NCI-H1436 (cell line): ENCODE measurements around the gene BNC1.
A peak's percentile ranks its signal among the peaks of the same experiment; 100 is the strongest.
"Not testable (repeated sequence)": the region's sequence is repeated elsewhere in the genome, so short reads cannot be mapped to it uniquely, and the experiment has no call there.

Experiments used
- DNase-seq: peaks from one replicate; lab custom pipeline; 2025; lab: John Stamatoyannopoulos, UW

BNC1 gene

DNA sequence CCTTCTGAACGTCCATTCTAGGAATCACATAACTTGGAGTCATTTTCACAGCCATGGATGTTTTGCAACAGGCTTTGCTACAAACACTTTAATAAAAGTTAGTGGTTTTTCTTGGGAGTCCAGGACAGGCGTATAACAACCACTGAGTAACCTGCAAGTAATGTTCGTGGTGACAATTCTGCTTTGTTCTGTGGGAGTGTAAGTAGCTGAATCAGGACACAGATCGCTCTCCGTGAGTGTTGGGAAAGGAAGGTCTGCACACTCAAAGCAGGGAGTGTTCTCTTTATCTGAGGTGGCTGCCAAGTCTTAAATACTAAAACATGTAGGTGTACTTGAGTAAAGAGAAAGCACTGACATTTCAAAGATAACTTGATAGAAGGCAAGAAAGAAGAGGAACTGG is 7.9 kb upstream of the BNC1 start:
- DNase-seq: no peak

GRCh38 chr15:83290236-83290635 is 5.8 kb upstream of the BNC1 start:
- no peak for DNase-seq

DNA sequence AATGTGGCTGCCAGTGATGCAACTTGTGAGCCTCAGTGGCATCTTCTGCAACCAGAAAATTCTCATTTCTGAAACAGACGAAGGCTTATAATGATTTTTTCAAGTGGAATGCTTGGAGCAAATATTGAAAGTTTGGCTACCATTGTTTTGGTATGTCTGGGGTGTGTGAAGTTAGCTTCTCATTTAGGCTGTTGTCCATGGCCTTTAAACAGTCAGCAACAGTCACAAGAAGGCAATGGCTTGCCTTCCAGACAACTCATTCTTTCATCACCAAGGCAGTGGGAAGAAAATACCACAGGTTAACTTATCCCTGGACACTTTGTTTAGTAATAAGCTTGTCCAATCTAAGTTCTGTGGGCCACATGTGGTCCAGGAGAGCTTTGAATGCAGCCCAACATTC is 4.7 kb upstream of the BNC1 start:
- DNase-seq: no peak

DNA sequence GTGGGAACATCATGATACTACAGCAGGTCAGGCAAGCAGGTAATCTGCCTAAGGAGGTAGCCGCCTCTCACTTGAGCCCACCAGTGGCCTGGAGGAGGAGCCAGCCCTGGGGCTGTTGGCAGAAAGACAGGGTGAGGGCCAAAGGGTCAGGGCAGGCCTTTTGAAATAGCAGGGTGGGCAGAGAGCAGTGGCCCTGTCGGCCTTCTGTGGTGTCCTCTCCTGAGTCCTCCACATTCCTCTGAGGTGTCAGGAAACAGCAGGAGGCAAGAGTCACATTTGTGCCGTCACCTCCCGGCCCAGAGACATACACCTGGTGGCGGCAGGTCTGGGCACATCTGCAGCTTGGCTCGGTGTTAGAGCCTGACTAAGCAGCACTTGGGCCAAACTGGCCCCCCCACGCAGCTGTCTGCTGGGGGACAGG is 3.9 kb upstream of the BNC1 start:
- no peak for DNase-seq

- DNase-seq: no peak
These were observed 3.1 kb upstream of the BNC1 start for GRCh38 chr15:83287541-83288027.

DNA sequence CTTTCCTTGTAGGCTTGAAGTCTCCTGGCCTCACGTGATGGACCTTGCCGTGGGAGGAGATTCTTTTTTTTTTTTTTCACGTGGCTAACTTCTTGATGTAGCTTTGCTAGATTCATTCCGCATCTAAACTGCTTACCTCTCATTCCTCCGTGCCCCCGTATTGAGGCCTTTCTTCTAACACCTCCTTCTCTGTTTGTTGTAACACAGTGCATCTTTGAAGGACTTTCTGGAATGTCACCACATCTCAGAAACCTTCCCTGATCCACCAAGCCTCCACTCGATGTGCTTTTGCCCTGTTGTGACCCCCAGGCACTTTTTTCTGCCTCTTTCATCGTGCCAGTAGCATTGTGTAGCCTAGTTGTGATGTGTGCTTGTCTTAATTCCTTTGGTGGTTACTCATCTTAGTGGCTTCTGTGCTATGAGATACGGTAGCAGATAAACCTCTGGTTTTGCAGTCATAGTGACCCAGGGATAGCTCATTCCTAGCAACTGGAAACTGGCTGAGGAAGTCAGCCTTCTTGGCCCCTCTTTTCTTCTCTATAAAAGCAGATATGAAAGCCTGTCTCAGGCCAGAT is 1.6 kb upstream of the BNC1 start:
- DNase-seq: no peak

GRCh38 chr15:83285284-83285978 is 967 bp upstream of the BNC1 start:
- no peak for DNase-seq

DNA sequence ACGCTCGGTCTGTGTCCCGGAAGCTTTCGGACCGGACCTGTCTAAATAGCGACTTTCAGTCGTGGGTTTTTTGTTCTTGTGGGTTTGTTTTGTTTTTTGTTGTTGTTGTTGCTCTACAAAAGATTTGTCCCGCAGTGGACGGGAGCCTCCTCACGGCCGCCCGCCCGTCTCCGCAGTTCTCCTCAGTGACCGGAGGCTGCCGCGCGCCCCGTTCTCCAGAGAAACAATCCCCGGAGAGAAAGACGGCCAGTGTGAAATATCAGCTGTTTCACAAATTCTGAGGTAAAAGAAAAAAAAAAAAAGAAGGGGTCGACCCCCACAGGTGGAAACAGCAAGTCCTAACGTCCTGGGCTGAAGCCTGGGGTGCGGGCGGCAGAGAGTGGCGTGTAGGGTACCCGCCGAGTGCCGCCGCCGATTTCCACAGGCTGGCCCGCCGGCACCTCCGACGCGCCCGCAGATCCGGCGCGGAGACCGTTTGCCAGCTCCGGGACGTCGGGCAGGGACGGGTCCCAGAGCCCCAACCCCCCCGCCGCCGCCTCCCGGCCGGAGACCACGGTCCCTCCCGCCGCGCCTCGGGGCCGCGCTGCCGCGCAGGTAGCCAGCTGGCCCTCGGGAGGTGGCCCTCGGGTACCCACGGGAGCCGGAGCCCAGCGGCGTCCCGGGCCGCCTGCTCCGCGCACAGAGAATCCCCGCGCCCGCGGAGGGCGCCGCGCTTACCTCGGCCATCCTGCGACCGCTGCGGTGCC is 478 bp downstream of the BNC1 start:
- no peak for DNase-seq

DNA sequence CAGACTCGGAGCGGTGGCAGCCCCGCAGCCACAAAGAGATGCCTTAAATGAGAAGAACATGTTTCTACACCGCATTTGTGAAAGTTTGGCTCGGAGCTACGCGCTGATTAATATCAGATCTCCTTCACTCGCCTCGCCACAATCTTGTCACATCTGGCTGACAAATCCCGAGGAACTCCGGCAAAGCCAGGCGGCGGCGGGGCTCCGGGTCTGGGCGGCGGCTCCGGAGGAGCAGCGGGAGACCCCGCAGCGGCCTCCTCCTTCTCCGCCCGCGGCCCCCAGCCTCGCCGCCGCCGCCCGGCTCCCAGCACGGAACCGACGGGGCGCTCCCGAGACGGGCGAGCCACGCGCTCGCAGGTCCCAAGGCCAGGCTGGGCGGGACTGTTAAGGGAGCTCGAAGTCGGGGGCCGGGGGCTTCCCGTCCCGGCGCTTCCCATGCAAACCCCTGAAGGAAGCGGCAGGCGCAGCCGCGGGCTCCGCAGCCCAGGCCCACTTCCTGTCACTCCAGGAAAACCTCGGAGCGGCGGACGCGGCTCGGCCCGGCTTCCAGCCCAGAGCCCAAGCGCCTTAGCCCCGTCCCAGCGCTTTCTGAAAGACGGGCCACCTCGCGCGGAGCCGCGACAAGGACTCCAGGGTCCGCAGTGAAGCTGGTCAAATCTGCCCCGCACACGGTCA is 1.2 kb downstream of the BNC1 start:
- DNase-seq: no peak

DNA sequence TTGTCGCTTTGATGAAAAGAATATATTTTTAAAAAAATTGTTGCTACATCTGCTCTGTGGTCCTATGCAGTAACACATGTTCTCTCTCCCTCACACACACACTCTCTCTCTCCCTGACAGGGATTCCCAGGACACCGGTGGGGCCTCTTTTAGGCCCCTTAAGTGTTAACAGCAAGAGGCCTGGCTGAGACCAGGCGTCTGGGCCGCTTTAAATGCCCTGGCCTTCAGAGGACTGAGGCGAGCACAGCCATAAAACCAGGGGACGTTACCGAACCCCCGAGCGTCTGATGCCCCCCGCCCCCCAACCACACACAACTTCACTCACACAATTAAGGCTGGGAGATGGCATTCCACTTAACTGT is 1.7 kb downstream of the BNC1 start:
- DNase-seq: no peak

GRCh38 chr15:83282141-83282540 is 2.3 kb downstream of the BNC1 start:
- DNase-seq: no peak

GRCh38 chr15:83278191-83278590 is 6.3 kb downstream of the BNC1 start:
- no peak for DNase-seq

DNA sequence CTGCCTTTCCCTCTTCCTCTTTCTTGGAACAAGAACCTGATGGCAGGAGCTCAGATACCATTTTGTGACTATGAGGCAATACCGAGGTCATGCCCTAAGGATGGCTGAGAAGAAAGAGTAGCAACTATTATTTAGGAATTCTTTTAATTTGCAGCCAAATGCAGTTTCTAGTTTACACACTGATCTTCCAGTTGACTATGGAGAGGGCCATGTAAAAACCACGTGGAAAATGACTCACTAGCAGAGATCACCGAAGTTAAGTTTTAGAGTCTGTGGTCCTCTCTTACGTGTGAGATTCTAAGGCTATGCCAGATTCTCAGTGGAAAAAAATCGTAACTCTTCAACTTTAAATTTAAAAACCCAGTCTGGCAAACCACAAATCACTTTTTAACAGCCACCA is 7.8 kb downstream of the BNC1 start:
- DNase-seq: no peak

DNA sequence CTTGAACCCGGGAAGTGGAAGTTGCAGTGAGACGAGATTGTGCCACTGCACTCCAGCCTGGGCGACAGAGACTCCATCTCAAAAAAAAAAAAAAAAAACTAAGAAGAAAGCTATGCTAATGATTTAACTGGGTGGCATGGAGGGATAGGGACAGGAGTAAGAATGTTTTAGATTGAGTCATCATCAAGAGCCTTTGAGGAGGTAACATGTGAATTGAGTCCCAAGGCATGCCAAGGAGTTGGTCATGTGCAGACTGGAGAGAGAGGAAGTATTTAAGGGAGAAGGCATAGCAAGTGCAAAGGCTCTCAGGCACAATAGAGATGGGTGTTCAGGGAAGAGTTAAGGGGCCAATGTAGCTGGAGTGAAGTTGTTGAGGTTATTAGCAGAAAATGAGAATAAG is 9.1 kb downstream of the BNC1 start:
- no peak for DNase-seq

DNA sequence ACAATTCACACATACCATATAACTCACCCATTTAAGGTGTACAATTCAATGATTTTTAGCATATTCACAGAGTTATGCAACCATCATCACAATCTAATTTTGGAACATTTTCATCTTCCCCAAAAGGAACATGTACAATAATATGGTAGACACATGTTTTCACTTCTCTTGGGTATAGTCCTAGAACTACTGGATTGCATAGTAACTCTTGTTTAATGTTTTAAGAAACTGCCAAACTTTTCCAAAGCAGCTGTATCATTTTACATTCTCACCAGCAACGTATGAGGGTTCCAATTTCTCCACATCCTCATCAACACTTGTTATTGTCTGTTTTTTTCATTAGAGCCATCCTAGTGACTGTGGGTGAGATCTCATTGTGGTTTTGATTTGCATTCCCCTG is 14.3 kb downstream of the BNC1 start:
- DNase-seq: no peak

DNA sequence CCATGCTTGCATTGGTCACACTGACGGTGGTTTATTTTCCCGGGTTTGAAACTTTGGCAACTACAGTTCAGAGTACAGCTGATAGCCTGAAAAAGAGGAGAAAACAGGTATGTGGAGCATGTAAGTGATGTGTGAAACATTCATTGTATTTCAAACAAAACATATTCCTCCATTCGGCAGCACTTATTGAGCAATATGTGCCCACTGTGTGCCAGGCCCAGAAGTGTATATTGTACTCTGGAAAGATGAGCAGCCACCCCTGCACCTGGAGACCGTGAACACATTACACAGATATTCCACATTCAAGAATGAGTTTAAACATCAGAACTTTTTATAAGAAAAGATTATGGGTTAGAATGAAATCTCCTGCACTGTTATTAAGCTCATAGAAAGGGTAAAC is 16.3 kb downstream of the BNC1 start:
- no peak for DNase-seq

GRCh38 chr15:83262594-83263315 is 21.7 kb downstream of the BNC1 start:
- DNase-seq: no peak

GRCh38 chr15:83262181-83262580 is 22.3 kb downstream of the BNC1 start:
- DNase-seq: not testable (repeated sequence)

GRCh38 chr15:83250781-83251180 is 33.7 kb downstream of the BNC1 start:
- no peak for DNase-seq

DNA sequence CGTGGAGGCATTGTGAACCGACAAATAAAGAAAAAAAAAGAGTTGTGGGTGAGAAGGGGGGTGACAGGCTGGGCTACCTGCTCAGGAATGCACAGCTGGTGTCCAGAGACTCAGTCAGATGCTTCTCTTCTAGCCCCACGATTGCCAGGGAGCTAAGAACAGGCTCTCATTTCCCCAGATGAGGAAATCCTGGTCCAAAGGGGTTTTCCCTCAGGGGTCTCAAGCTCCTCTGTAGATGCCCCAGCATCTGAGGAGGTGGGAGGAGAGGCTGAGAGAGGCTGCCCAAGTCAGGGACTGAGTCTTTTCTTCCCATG is 35.5 kb downstream of the BNC1 start:
- DNase-seq: no peak

- peak; percentile 23 for DNase-seq
These were observed 36.1 kb downstream of the BNC1 start for GRCh38 chr15:83248151-83249029.
